IMR-90 (cell line): ENCODE results near the gene PCOLCE2. TPM values are rescaled to one million over a fixed set of nuclear protein-coding genes. Genes with fewer than 3 reads are reported as not detected.

ENCODE experiments used
- ATAC-seq: fragments of 200-7000 bp; cut with Tn5 transposase; 2 replicates; pipeline ENCODE4 v1.9.1; 2020; ENCODE audit warnings: low read depth, mild to moderate bottlenecking, moderate library complexity
- BruUV-seq: library from RNA; stranded (reverse); fragments of 400-500 nt; replicated peaks from 2 replicates; lab custom pipeline; 2021; lab: Mats Ljungman, UMichigan
- CTCF ChIA-PET: fragments of 300-600 bp; formaldehyde crosslinking; extraction: SDS; loops from one replicate; lab custom pipeline; 2021; ENCODE audit warnings: antibody characterized with exemption; lab: Yijun Ruan, JAX
- POLR2A ChIA-PET: fragments of 300-600 bp; sonication (Branson Sonifier 250); formaldehyde crosslinking; loops from one replicate; lab custom pipeline; 2022; ENCODE audit warnings: antibody characterized with exemption; ENCODE audit not compliant: unreplicated experiment; lab: Charles Lee
- DNase-seq: peaks from one replicate; pipeline ENCODE4 v3.0.0; 2013
- H2AFZ ChIP-seq: replicated peaks from 2 replicates; pipeline ENCODE3; 2013; ENCODE audit warnings: low read length, mild to moderate bottlenecking; ENCODE audit not compliant: poor library complexity
- H2AK5ac ChIP-seq: 2 replicates; pipeline ENCODE4 v1.6.1; 2013; ENCODE audit warnings: low read depth, low read length, inconsistent platforms
- H2AK9ac ChIP-seq: replicated peaks from 2 replicates; pipeline ENCODE3; 2013; ENCODE audit warnings: mild to moderate bottlenecking, low read depth, low read length, moderate library complexity; ENCODE audit not compliant: poor library complexity
- H2BK120ac ChIP-seq: 2 replicates; pipeline ENCODE4 v1.6.1; 2013; ENCODE audit warnings: low read depth, low read length, inconsistent platforms
- H2BK15ac ChIP-seq: 3 replicates; pipeline ENCODE4 v1.6.1; 2013; ENCODE audit warnings: low read depth, low read length, inconsistent platforms
- H2BK20ac ChIP-seq: 2 replicates; pipeline ENCODE4 v1.6.1; 2013; ENCODE audit warnings: low read depth, mild to moderate bottlenecking, inconsistent platforms, low read length, moderate library complexity
- H2BK5ac ChIP-seq: 2 replicates; pipeline ENCODE4 v1.6.1; 2013; ENCODE audit warnings: mild to moderate bottlenecking, low read depth, low read length, inconsistent platforms; ENCODE audit not compliant: poor library complexity, severe bottlenecking
- H3K14ac ChIP-seq: replicated peaks from 2 replicates; pipeline ENCODE4 v1.6.1; 2013; ENCODE audit warnings: low read depth, low read length, inconsistent platforms
- H3K18ac ChIP-seq: 2 replicates; pipeline ENCODE4 v1.6.1; 2013; ENCODE audit warnings: low read depth, low read length, control low read depth
- H3K23ac ChIP-seq: 2 replicates; pipeline ENCODE4 v1.6.1; 2013; ENCODE audit warnings: low read depth, low read length, inconsistent platforms
- H3K27ac ChIP-seq: 2 replicates; pipeline ENCODE4 v1.5.1; 2013; ENCODE audit warnings: mild to moderate bottlenecking, control low read depth, low read length; ENCODE audit not compliant: insufficient read depth
- H3K27me3 ChIP-seq: 2 replicates; pipeline ENCODE4 v1.6.1; 2013; ENCODE audit warnings: low read length; ENCODE audit not compliant: control insufficient read depth, insufficient read depth
- H3K36me3 ChIP-seq: 2 replicates; pipeline ENCODE4 v1.6.1; 2013; ENCODE audit warnings: low read length, mixed read lengths; ENCODE audit not compliant: control insufficient read depth, insufficient read depth
- H3K4ac ChIP-seq: 2 replicates; pipeline ENCODE4 v1.6.1; 2013; ENCODE audit warnings: low read depth, low read length, inconsistent platforms
- H3K4me1 ChIP-seq: 2 replicates; pipeline ENCODE4 v1.6.1; 2013; ENCODE audit warnings: low read length, mixed read lengths; ENCODE audit not compliant: control insufficient read depth, insufficient read depth
- H3K4me2 ChIP-seq: 2 replicates; pipeline ENCODE4 v1.6.1; 2013; ENCODE audit warnings: low read depth, mild to moderate bottlenecking, control low read depth, low read length, moderate library complexity
- H3K4me3 ChIP-seq: 2 replicates; pipeline ENCODE4 v1.5.1; 2013; ENCODE audit warnings: low read depth, mild to moderate bottlenecking, control low read depth, low read length, moderate library complexity; ENCODE audit not compliant: insufficient read depth
- H3K56ac ChIP-seq: 2 replicates; pipeline ENCODE4 v1.6.1; 2013; ENCODE audit warnings: low read length, inconsistent platforms; ENCODE audit not compliant: insufficient read depth; ENCODE audit errors: extremely low read depth
- H3K79me1 ChIP-seq, 2 experiments: 2 replicates each; pipeline ENCODE4 v1.6.1; 2013; ENCODE audit warnings: low read length in 2 of 2, inconsistent platforms in 1 of 2, low read depth in 1 of 2
- H3K9ac ChIP-seq: 2 replicates; pipeline ENCODE4 v1.6.1; 2013; ENCODE audit warnings: low read depth, low read length, control low read depth
- H3K9me1 ChIP-seq: 2 replicates; pipeline ENCODE4 v1.6.1; 2013; ENCODE audit warnings: low read length, inconsistent platforms; ENCODE audit not compliant: insufficient read depth
- H3K9me3 ChIP-seq: 2 replicates; pipeline ENCODE4 v1.6.1; 2013; ENCODE audit warnings: low read length; ENCODE audit not compliant: control insufficient read depth, insufficient read depth
- H4K20me1 ChIP-seq: 2 replicates; pipeline ENCODE4 v1.6.1; 2013; ENCODE audit warnings: low read length, inconsistent platforms; ENCODE audit not compliant: insufficient read depth
- H4K5ac ChIP-seq: 2 replicates; pipeline ENCODE4 v1.6.1; 2013; ENCODE audit warnings: mild to moderate bottlenecking, low read depth, low read length, control low read depth
- H4K8ac ChIP-seq, 2 experiments: 2 replicates each; pipeline ENCODE4 v1.6.1; 2013; ENCODE audit warnings: low read depth in 2 of 2, low read length in 2 of 2, control low read depth in 1 of 2, inconsistent platforms in 1 of 2
- H4K91ac ChIP-seq: 2 replicates; pipeline ENCODE4 v1.6.1; 2013; ENCODE audit warnings: low read depth, low read length, inconsistent platforms; ENCODE audit not compliant: insufficient read depth
- BHLHE40 ChIP-seq: fragments of 150-350 bp; IDR thresholded peaks from 2 replicates; pipeline ENCODE4 v1.6.1; 2016; ENCODE audit warnings: mild to moderate bottlenecking, low read depth, low read length
- CEBPB ChIP-seq: IDR thresholded peaks from 2 replicates; pipeline ENCODE4 v1.6.1; 2012; ENCODE audit warnings: low read depth, low read length, improper control_type of control experiment
- CHD1 ChIP-seq: IDR thresholded peaks from 2 replicates; pipeline ENCODE4 v1.6.1; 2012; ENCODE audit warnings: low read depth, low read length, improper control_type of control experiment
- CTCF ChIP-seq: conservative IDR thresholded peaks from 2 replicates; pipeline ENCODE4 v1.5.1; 2012; ENCODE audit warnings: mild to moderate bottlenecking, low read depth, low read length, improper control_type of control experiment
- ELK1 ChIP-seq: fragments of 150-350 bp; IDR thresholded peaks from 2 replicates; pipeline ENCODE4 v1.6.1; 2016; ENCODE audit warnings: low read depth, mild to moderate bottlenecking, low read length, moderate library complexity, borderline replicate concordance
- FOS ChIP-seq: fragments of 150-350 bp; IDR thresholded peaks from 2 replicates; pipeline ENCODE4 v1.6.1; 2016; ENCODE audit warnings: low read depth, low read length
- MAFK ChIP-seq: IDR thresholded peaks from 2 replicates; pipeline ENCODE4 v1.6.1; 2012; ENCODE audit warnings: low read depth, low read length, improper control_type of control experiment
- MAZ ChIP-seq: IDR thresholded peaks from 2 replicates; pipeline ENCODE4 v1.6.1; 2012; ENCODE audit warnings: low read depth, mild to moderate bottlenecking, low read length, improper control_type of control experiment, moderate library complexity, borderline replicate concordance
- MXI1 ChIP-seq: IDR thresholded peaks from 2 replicates; pipeline ENCODE4 v1.6.1; 2012; ENCODE audit warnings: low read depth, mild to moderate bottlenecking, low read length, moderate library complexity, borderline replicate concordance
- NFE2L2 ChIP-seq: fragments of 150-350 bp; IDR thresholded peaks from 2 replicates; pipeline ENCODE4 v1.6.1; 2016; ENCODE audit warnings: low read depth, mild to moderate bottlenecking, low read length
- POLR2A ChIP-seq: IDR thresholded peaks from 2 replicates; pipeline ENCODE4 v1.6.1; 2012; ENCODE audit warnings: mild to moderate bottlenecking, low read depth, low read length
- RAD21 ChIP-seq: IDR thresholded peaks from 2 replicates; pipeline ENCODE4 v1.6.1; 2012; ENCODE audit warnings: low read length, improper control_type of control experiment
- RCOR1 ChIP-seq: IDR thresholded peaks from 2 replicates; pipeline ENCODE4 v1.6.1; 2012; ENCODE audit warnings: mild to moderate bottlenecking, low read length, improper control_type of control experiment; ENCODE audit not compliant: insufficient replicate concordance
- RFX5 ChIP-seq: IDR thresholded peaks from 2 replicates; pipeline ENCODE4 v1.8.0; 2012; ENCODE audit warnings: low read depth, mild to moderate bottlenecking, low read length, moderate library complexity
- SMC3 ChIP-seq: fragments of 150-350 bp; IDR thresholded peaks from 2 replicates; pipeline ENCODE4 v1.6.1; 2016; ENCODE audit warnings: low read depth, mild to moderate bottlenecking, antibody characterized with exemption, low read length, moderate library complexity
- USF2 ChIP-seq: fragments of 150-350 bp; IDR thresholded peaks from 2 replicates; pipeline ENCODE4 v1.6.1; 2017; ENCODE audit warnings: mild to moderate bottlenecking, antibody characterized with exemption, low read length, low read depth
- whole genome bisulfite sequencing, 2 experiments: methylation state at CpG; one replicate each; pipeline versions ENCODE4 v1.1.5 to v1.1.7; 2013; ENCODE audit warnings: missing lambda C conversion rate in 2 of 2; ENCODE audit not compliant: insufficient read length in 1 of 2; ENCODE audit errors: extremely low coverage in 2 of 2; 5-methylcytosine and 5-hydroxymethylcytosine counted together
- dilution Hi-C: fragments of 300-500 bp; cut with HindIII; formaldehyde crosslinking; loops from one replicate; pipeline ENCODE4 v1.14.3; 2018; ENCODE audit warnings: low sequenced_read_pairs; ENCODE audit not compliant: unreplicated experiment
- in situ Hi-C: fragments of 300-500 bp; cut with MboI; formaldehyde crosslinking; loops from 3 replicates; pipeline ENCODE4 v1.14.3; 2019; ENCODE audit warnings: low sequenced_read_pairs, inconsistent platforms, mixed read lengths
- intact Hi-C: fragments of 100-400 bp; cut with micrococcal nuclease; formaldehyde crosslinking; loops from 2 replicates; pipeline ENCODE4 v1.10.0; 2022
- polyA plus RNA-seq, 3 experiments: library from polyadenylated mRNA; depleted of rRNA; stranded (reverse); fragments of >200 nt; gene quantifications; 2 replicates each; pipeline ENCODE4 v1.2.3, GENCODE V29; 2012; ENCODE audit warnings: low replicate concordance in 1 of 3
- total RNA-seq: library from RNA; depleted of rRNA; stranded (reverse); fragments of >200 nt; gene quantifications from 2 replicates; pipeline ENCODE4 v1.2.3, GENCODE V29; 2012

PCOLCE2 gene
- total and polyA plus RNA-seq, 2 of the 4 experiments (the other 2 are of a cell fraction): 0.50 to 0.54 TPM

- no peaks in the 10 kb centered on the region for H3K4me1 ChIP-seq
- H3K56ac ChIP-seq: no peak overlapping the region
- H3K9ac ChIP-seq: no peak overlapping the region
- H3K9me3 ChIP-seq: no peaks in the 10 kb centered on the region
- no peak overlapping the region for H4K91ac ChIP-seq
- no peak overlapping the region for H2AK9ac ChIP-seq
- H3K9me1 ChIP-seq: no peaks in the 10 kb centered on the region
- no peak overlapping the region for H3K4me3 ChIP-seq
- no peak overlapping the region for H2BK20ac ChIP-seq
- ChIA-PET CTCF (interaction anchor here (0.9 kb wide), 1 partner anchor 16 kb away, joined by 3 read pairs; no protein-coding TSS in a partner anchor), POLR2A (no interaction called here)
- intact Hi-C loops: no loop called here
- H3K14ac ChIP-seq: no peak overlapping the region
- no peak overlapping the region for H2BK120ac ChIP-seq
- no TSS peak for BruUV-seq
- no CpG with 5 or more reads among the region's 1 CpG for WGBS, 2 experiments
- ATAC-seq: no peak
- no peak overlapping the region for H3K4ac ChIP-seq
- H3K79me1 ChIP-seq: no peaks in the 10 kb centered on the region
- no peaks in the 10 kb centered on the region for H3K36me3 ChIP-seq
- H2AK5ac ChIP-seq: no peak overlapping the region
- no peaks in the 10 kb centered on the region for H4K20me1 ChIP-seq
- H4K8ac ChIP-seq: no peak overlapping the region
- no peak overlapping the region for H4K5ac ChIP-seq
- no peak for DNase-seq
- no peak overlapping the region for H3K18ac ChIP-seq
- no peak overlapping the region for H2AFZ ChIP-seq
- in situ Hi-C loops: no loop called here
- H3K27me3 ChIP-seq: no peaks in the 10 kb centered on the region
- H2BK15ac ChIP-seq: no peak overlapping the region
- no peak for TF ChIP-seq USF2
- no peak for TF ChIP-seq RAD21
- no peak for TF ChIP-seq MAFK
- no peak for TF ChIP-seq BHLHE40
- no peak for TF ChIP-seq NFE2L2
- no peak for TF ChIP-seq RFX5
- TF ChIP-seq SMC3: no peak
- TF ChIP-seq MAZ: no peak
- no peak for TF ChIP-seq MXI1
- TF ChIP-seq CTCF: no peak
- no peak for TF ChIP-seq CEBPB
- no peak for TF ChIP-seq POLR2A
- TF ChIP-seq ELK1: no peak
- no peak for TF ChIP-seq CHD1
- no peak for TF ChIP-seq FOS
- no peak for TF ChIP-seq RCOR1
- dilution Hi-C loops: no loop called here
- H2BK5ac ChIP-seq: no peak overlapping the region
- no peak overlapping the region for H3K4me2 ChIP-seq
- H3K23ac ChIP-seq: no peak overlapping the region
- H3K27ac ChIP-seq: no peak overlapping the region
Measured at GRCh38 chr3:142784228-142784627, 104.7 kb downstream of the PCOLCE2 start.
